Ascending aorta (tissue), 2 donors: ENCODE measurements around the gene FADD. TPM values are rescaled to one million over a fixed set of nuclear protein-coding genes. Genes with fewer than 3 reads are reported as not detected.
A peak's percentile ranks its signal among the peaks of the same experiment; 100 is the strongest.

Experiments used
- DNase-seq, 2 donors: peaks; one replicate each; pipeline ENCODE4 v3.0.0-alpha.2; 2019; ENCODE audit warnings: low spot score in 2 of 2
- H3K27ac ChIP-seq, 2 donors: fragments of 200-600 bp; sonication (generic); one replicate each; pipeline ENCODE4 v1.5.1; 2016 to 2017; ENCODE audit warnings: mild to moderate bottlenecking in 1 of 2
- H3K27me3 ChIP-seq: fragments of 200-600 bp; sonication (generic); one replicate; pipeline ENCODE4 v1.5.1; 2017
- H3K36me3 ChIP-seq, 2 donors: fragments of 200-600 bp; sonication (generic); one replicate each; pipeline ENCODE4 v1.5.1; 2016
- H3K4me1 ChIP-seq, 2 donors: fragments of 200-600 bp; sonication (generic); one replicate each; pipeline ENCODE4 v1.5.1; 2016 to 2017; ENCODE audit warnings: mild to moderate bottlenecking in 1 of 2
- H3K4me3 ChIP-seq, 2 donors: fragments of 200-600 bp; sonication (generic); one replicate each; pipeline ENCODE4 v1.5.1; 2016 to 2017; ENCODE audit warnings: mild to moderate bottlenecking in 1 of 2
- H3K9me3 ChIP-seq, 2 donors: fragments of 200-600 bp; sonication (generic); one replicate each; pipeline ENCODE4 v1.5.1; 2016
- intact Hi-C: fragments of 100-400 bp; cut with DNase I; formaldehyde crosslinking; loops from one replicate; pipeline ENCODE4 v1.15.1; 2023
- total RNA-seq: library from RNA; depleted of rRNA; stranded (reverse); fragments of >200 nt; gene quantifications from one replicate; pipeline ENCODE4 v1.1.0, GENCODE V29; 2016
- TF ChIP-seq, protein P1 (sequence below), 3 experiments: fragments of 200-600 bp in 2 of 3; fragments of 450-650 bp in 1 of 3; sonication (generic) in 2 of 3; IDR thresholded peaks; one replicate each; pipeline ENCODE4 v1.5.1; 2016 to 2019; ENCODE audit warnings: antibody characterized with exemption in 3 of 3, mild to moderate bottlenecking in 1 of 3, moderate library complexity in 1 of 3

The FADD gene
- total RNA-seq, 1 donor from 2014 or later, result 22.2 TPM

DNA sequence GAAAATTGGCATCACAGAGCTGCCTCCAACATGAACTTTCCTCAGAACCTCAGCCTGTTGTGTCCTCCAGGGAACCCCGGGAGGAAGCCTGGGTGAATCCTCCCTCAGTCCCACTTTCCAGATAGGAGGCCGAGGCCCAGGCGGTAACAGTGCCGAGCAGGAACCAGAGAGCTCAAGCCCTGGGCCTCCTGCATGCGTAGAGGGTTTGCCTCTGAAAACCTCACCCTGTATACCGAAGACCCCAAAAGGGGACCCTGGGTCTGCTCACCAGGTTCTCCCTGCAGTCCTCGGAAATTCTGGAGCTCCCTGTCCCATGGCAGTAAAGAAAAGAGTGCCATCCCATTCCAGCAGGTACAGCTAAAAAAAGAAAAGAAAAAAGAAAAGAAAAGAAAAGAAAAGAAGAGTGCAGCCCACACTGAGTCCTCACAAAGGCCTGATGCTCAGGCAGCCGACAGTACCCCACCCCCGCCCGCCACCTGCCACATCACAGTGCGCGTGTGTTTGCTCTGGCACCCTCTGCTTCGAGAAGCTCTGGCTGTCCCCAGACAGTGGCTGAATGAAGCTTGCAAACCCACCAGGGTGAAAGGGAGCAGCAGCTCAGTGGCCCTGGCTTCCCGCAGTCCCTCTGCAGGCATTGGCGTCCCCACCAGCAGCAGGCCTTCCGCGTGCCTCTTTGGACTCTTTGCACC lies 28.4 kb upstream of the FADD start:
- intact Hi-C loops, result no loop called here
- no peak overlapping the region for H3K4me3 ChIP-seq
- no peaks in the 10 kb centered on the region for H3K4me1 ChIP-seq
- H3K9me3 ChIP-seq, result no peaks in the 10 kb centered on the region
- peaks cover 55 to 87% of the 10 kb centered on the region in 2 donors for H3K36me3 ChIP-seq
- H3K27me3 ChIP-seq, result no peaks in the 10 kb centered on the region
- DNase-seq, result no peak
- TF ChIP-seq, protein P1, sequence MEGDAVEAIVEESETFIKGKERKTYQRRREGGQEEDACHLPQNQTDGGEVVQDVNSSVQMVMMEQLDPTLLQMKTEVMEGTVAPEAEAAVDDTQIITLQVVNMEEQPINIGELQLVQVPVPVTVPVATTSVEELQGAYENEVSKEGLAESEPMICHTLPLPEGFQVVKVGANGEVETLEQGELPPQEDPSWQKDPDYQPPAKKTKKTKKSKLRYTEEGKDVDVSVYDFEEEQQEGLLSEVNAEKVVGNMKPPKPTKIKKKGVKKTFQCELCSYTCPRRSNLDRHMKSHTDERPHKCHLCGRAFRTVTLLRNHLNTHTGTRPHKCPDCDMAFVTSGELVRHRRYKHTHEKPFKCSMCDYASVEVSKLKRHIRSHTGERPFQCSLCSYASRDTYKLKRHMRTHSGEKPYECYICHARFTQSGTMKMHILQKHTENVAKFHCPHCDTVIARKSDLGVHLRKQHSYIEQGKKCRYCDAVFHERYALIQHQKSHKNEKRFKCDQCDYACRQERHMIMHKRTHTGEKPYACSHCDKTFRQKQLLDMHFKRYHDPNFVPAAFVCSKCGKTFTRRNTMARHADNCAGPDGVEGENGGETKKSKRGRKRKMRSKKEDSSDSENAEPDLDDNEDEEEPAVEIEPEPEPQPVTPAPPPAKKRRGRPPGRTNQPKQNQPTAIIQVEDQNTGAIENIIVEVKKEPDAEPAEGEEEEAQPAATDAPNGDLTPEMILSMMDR (IDR thresholded peaks at IDR 0.05), result no peak
- peak overlapping the region in 1 of 2 donors; percentile 7 for H3K27ac ChIP-seq

DNA sequence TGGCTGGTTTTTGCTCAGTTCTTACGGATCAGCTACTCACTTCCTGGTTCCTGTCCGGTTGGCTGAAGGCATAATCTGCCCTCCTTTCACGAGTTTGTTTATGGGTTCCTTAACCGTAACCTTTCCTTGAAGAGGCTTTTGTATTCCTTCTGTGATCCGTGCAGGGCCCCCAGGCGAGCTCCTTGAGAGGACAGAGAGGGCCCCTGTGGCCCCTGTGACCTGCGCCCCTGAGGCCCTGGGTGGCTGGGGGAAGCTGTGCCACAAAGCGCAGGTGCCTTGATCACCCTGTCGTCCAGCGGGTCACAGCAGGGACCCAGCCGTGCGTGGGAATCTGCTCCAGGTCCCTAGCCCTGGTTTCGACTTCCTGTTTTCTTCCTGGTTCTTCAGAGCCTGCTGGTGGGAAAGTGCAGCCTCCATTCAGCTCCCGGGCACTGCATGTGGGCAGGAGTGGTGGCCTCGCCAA lies 27.8 kb upstream of the FADD start:
- intact Hi-C loops, result no loop called here
- Histone ChIP-seq H3K27me3 (no peaks in the 10 kb centered on the region), H3K36me3 (peaks cover 54 to 87% of the 10 kb centered on the region in 2 donors), H3K4me1 (no peaks in the 10 kb centered on the region), H3K9me3 (no peaks in the 10 kb centered on the region), H3K27ac (peak overlapping the region in 1 of 2 donors; percentile 7), H3K4me3 (no peak overlapping the region)
- TF ChIP-seq, protein P1 (IDR thresholded peaks at IDR 0.05), result no peak
- DNase-seq, result no peak

DNA sequence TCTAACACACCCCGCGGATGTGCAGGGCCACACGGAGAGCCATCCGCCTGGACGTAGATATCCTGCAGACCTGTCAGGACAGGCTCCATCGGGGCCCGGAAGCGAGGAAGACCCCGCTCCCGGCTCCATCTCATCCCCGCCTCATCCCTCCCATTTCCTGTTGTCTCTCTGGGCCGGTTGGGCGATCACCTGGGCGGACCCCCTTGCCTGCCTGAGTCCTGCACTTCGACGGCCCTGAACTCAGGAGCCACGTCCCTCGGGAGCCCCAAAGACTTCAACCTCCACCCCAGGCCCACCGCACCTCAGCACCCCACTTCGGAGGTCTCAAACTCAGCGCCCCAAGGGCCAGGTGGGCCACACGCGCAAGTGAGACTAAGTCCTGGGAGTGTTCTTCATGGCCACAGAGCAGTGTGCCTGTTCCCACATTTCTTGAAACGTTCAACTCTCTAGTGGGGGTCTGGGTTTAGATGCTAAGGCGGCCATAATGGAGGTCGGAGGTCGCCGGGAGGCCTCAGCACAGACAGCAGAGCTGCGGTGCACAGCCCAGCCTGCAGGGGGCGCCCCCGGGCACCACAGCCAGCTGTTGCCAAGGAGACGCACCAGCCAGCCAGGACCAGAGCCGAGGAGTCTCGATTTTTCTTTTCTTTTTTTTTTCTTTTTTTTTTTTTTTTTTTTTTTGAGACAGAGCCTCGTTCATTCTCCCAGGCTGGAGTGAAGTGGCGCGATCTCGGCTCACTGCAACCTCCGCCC lies 26.0 kb upstream of the FADD start:
- TF ChIP-seq, protein P1 (IDR thresholded peaks at IDR 0.05), result peak; percentile 61 to 70 (median 66)
- H3K4me3 ChIP-seq, result no peak overlapping the region
- peak in 1 of 2 donors; percentile 72 for DNase-seq
- no peaks in the 10 kb centered on the region for H3K9me3 ChIP-seq
- H3K27ac ChIP-seq, result no peak overlapping the region
- intact Hi-C loops, result no loop called here
- no peaks in the 10 kb centered on the region for H3K4me1 ChIP-seq
- peaks cover 55 to 87% of the 10 kb centered on the region in 2 donors for H3K36me3 ChIP-seq
- H3K27me3 ChIP-seq, result no peaks in the 10 kb centered on the region

DNA sequence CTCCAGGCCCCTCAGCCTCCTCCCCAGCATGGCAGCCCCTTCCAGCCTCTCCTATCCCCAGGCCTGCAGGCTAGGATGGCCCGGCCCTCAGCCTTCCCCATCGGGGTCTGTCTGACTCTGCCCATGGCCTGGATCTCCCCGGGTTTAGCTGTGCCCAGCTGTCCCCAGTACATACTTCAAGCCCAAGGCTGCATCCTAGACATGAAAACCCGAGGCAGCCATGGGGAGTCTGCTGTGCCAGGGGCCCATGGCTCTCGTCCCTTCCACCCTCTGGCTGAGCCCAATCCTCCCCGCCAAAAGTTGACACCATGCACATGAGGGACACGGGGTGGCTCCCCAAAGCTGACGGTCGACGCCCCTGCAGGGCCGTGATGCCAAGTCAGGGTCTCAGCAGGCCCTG lies 22.2 kb upstream of the FADD start:
- Histone ChIP-seq H3K4me1 (no peaks in the 10 kb centered on the region), H3K4me3 (no peak overlapping the region), H3K27ac (no peak overlapping the region), H3K27me3 (no peaks in the 10 kb centered on the region), H3K9me3 (no peaks in the 10 kb centered on the region), H3K36me3 (peaks cover 69 to 92% of the 10 kb centered on the region in 2 donors)
- no peak for DNase-seq
- intact Hi-C loops, result no loop called here
- TF ChIP-seq, protein P1 (IDR thresholded peaks at IDR 0.05), result no peak

DNA sequence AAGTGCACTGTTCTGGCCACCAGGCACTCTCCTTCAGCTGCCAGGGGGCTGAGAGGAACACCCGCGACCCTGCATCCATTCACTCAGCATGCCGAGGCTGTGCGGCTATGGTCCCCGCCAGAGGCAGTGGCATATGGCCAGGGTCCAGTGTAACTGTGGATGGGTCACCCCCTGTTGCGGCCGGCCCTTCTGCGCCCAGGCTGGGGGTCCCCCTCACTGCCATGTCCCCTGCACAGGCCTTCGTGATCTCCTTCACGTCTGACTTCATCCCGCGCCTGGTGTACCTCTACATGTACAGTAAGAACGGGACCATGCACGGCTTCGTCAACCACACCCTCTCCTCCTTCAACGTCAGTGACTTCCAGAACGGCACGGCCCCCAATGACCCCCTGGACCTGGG lies 20.8 kb upstream of the FADD start:
- H3K4me3 ChIP-seq, result no peak overlapping the region
- no peak overlapping the region for H3K27ac ChIP-seq
- no peak for DNase-seq
- H3K4me1 ChIP-seq, result no peaks in the 10 kb centered on the region
- TF ChIP-seq, protein P1 (IDR thresholded peaks at IDR 0.05), result no peak
- no peaks in the 10 kb centered on the region for H3K27me3 ChIP-seq
- intact Hi-C loops, result no loop called here
- H3K36me3 ChIP-seq, result peaks cover 72 to 92% of the 10 kb centered on the region in 2 donors
- no peaks in the 10 kb centered on the region for H3K9me3 ChIP-seq
